ENCODE data around the gene SKI.

DNA sequence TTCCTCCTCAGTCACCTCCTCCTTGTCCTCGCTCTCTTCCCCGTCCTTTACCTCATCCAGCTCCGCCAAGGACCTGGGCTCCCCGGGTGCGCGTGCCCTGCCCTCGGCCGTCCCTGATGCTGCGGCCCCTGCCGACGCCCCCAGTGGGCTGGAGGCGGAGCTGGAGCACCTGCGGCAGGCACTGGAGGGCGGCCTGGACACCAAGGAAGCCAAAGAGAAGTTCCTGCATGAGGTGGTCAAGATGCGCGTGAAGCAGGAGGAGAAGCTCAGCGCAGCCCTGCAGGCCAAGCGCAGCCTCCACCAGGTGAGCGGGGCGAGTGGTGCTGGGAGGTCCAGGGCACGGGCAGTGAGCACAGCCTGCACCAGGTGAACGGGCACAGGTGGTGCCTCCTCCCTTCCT lies 76.2 kb downstream of the SKI start:
- no peak for TF ChIP-seq POLR2A (IDR thresholded peaks at IDR 0.05)
- TF ChIP-seq, protein P1, sequence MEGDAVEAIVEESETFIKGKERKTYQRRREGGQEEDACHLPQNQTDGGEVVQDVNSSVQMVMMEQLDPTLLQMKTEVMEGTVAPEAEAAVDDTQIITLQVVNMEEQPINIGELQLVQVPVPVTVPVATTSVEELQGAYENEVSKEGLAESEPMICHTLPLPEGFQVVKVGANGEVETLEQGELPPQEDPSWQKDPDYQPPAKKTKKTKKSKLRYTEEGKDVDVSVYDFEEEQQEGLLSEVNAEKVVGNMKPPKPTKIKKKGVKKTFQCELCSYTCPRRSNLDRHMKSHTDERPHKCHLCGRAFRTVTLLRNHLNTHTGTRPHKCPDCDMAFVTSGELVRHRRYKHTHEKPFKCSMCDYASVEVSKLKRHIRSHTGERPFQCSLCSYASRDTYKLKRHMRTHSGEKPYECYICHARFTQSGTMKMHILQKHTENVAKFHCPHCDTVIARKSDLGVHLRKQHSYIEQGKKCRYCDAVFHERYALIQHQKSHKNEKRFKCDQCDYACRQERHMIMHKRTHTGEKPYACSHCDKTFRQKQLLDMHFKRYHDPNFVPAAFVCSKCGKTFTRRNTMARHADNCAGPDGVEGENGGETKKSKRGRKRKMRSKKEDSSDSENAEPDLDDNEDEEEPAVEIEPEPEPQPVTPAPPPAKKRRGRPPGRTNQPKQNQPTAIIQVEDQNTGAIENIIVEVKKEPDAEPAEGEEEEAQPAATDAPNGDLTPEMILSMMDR (IDR thresholded peaks at IDR 0.05): no peak
